HCT116 (cell line): Measurements from ENCODE around the gene TIMP1. TPM values are rescaled to one million over a fixed set of nuclear protein-coding genes. Genes with fewer than 3 reads are reported as not detected.

Experiments used
- ATAC-seq: fragments of 200-7000 bp; cut with Tn5 transposase; 2 replicates; pipeline ENCODE4 v1.9.1; 2020; ENCODE audit warnings: mild to moderate bottlenecking, moderate library complexity
- BruUV-seq: library from RNA; stranded (reverse); fragments of 400-500 nt; replicated peaks from 2 replicates; lab custom pipeline; 2021; lab: Mats Ljungman, UMichigan
- CTCF ChIA-PET: fragments of 300-600 bp; sonication (Branson Sonifier 250); formaldehyde crosslinking; loops from one replicate; lab custom pipeline; 2021; ENCODE audit warnings: antibody characterized with exemption; lab: Charles Lee
- POLR2A ChIA-PET: fragments of 300-600, 350-600 bp; sonication (Branson Sonifier 250); formaldehyde crosslinking; loops from one replicate; lab custom pipeline; 2021; ENCODE audit warnings: antibody characterized with exemption; lab: Charles Lee
- RAD21 ChIA-PET, 2 experiments: fragments of 300-600 bp; sonication (Branson Sonifier 250); formaldehyde crosslinking; loops; one replicate each; lab custom pipeline; 2023; ENCODE audit warnings: low total read pairs in 2 of 2; ENCODE audit not compliant: uncharacterized antibody in 2 of 2, unreplicated experiment in 2 of 2, low non-redundant PET in 1 of 2; lab: Charles Lee
- DNase-seq: peaks from one replicate; pipeline ENCODE4 v3.0.0-alpha.2; 2010; ENCODE audit warnings: low read depth, low spot score
- H2AFZ ChIP-seq: fragments of 200-600 bp; shearing (Covaris generic), sonication (generic); 2 replicates; pipeline ENCODE4 v1.6.1; 2017; ENCODE audit warnings: low read depth, mixed run types, mixed read lengths, antibody characterized with exemption, low read length; ENCODE audit not compliant: poor library complexity, severe bottlenecking
- H3K27ac ChIP-seq: 2 replicates; pipeline ENCODE4 v1.5.1; 2012; ENCODE audit warnings: low read depth, low read length
- H3K27me3 ChIP-seq: fragments of 200-600 bp; sonication (generic); 2 replicates; pipeline ENCODE4 v1.6.1; 2016; ENCODE audit warnings: mixed run types, low read length, mixed read lengths; ENCODE audit not compliant: insufficient read depth
- H3K36me3 ChIP-seq, 2 experiments: fragments of 200-500 bp in 1 of 2; fragments of 200-600 bp in 1 of 2; sonication (Bioruptor generic) in 1 of 2; sonication (generic) in 1 of 2; 2 replicates each; pipeline versions ENCODE4 v1.5.1 to v1.6.1; 2014 to 2016; ENCODE audit warnings: low read length in 2 of 2, inconsistent platforms in 1 of 2, mixed read lengths in 1 of 2, mixed run types in 1 of 2; ENCODE audit not compliant: insufficient read depth in 2 of 2, control insufficient read depth in 1 of 2
- H3K4me1 ChIP-seq, 2 experiments: fragments of 200-600 bp in 1 of 2; sonication (generic) in 1 of 2; 2 replicates each; pipeline versions ENCODE4 v1.5.1 to v1.6.1; 2012 to 2017; ENCODE audit warnings: low read length in 2 of 2, inconsistent platforms in 1 of 2, mild to moderate bottlenecking in 1 of 2, mixed read lengths in 1 of 2, mixed run types in 1 of 2, moderate library complexity in 1 of 2; ENCODE audit not compliant: insufficient read depth in 2 of 2, control insufficient read depth in 1 of 2
- H3K4me2 ChIP-seq: fragments of 200-600 bp; sonication (generic); 2 replicates; pipeline ENCODE4 v1.6.1; 2017; ENCODE audit warnings: mixed run types, low read length, mixed read lengths
- H3K4me3 ChIP-seq, 2 experiments: fragments of 200-600 bp in 1 of 2; sonication (generic) in 1 of 2; replicated peaks in 1 of 2; 2 replicates each; pipeline ENCODE4 v1.5.1; 2011 to 2016; ENCODE audit warnings: low read length in 2 of 2, control low read depth in 1 of 2, low read depth in 1 of 2, mild to moderate bottlenecking in 1 of 2, mixed read lengths in 1 of 2, mixed run types in 1 of 2
- H3K79me2 ChIP-seq: fragments of 200-600 bp; sonication (generic); 2 replicates; pipeline ENCODE4 v1.6.1; 2017; ENCODE audit warnings: mild to moderate bottlenecking, mixed run types, low read length, moderate library complexity, mixed read lengths; ENCODE audit not compliant: insufficient read depth
- H3K9ac ChIP-seq: fragments of 200-600 bp; sonication (generic); 2 replicates; pipeline ENCODE4 v1.6.1; 2016; ENCODE audit warnings: low read length, mixed read lengths
- H3K9me2 ChIP-seq: fragments of 200-600 bp; sonication (generic), shearing (Covaris generic); 2 replicates; pipeline ENCODE4 v1.6.1; 2017; ENCODE audit warnings: mixed run types, mild to moderate bottlenecking, moderate library complexity; ENCODE audit not compliant: insufficient read depth
- H3K9me3 ChIP-seq, 2 experiments: fragments of 200-500 bp in 1 of 2; fragments of 200-600 bp in 1 of 2; sonication (Bioruptor generic) in 1 of 2; sonication (generic) in 1 of 2; 2 replicates each; pipeline ENCODE4 v1.6.1; 2014 to 2017; ENCODE audit warnings: low read length in 2 of 2, mixed read lengths in 2 of 2, inconsistent platforms in 1 of 2, low read depth in 1 of 2, mild to moderate bottlenecking in 1 of 2, mixed run types in 1 of 2, moderate library complexity in 1 of 2; ENCODE audit not compliant: control insufficient read depth in 1 of 2, insufficient read depth in 1 of 2
- H4K20me1 ChIP-seq: fragments of 200-600 bp; sonication (generic), shearing (Covaris generic); 2 replicates; pipeline ENCODE4 v1.6.1; 2017; ENCODE audit warnings: mixed run types, mild to moderate bottlenecking, moderate library complexity; ENCODE audit not compliant: insufficient read depth
- CBX3 ChIP-seq: IDR thresholded peaks from 2 replicates; pipeline ENCODE4 v1.6.1; 2012; ENCODE audit warnings: low read depth
- CEBPB ChIP-seq: IDR thresholded peaks from 2 replicates; pipeline ENCODE4 v1.6.1; 2012; ENCODE audit warnings: low read depth
- CTCF ChIP-seq, 3 experiments: fragments of 200-600 bp in 1 of 3; sonication (generic) in 1 of 3; IDR thresholded peaks in 2 of 3; conservative IDR thresholded peaks in 1 of 3; 2 replicates each; pipeline ENCODE4 v1.5.1; 2012 to 2017; ENCODE audit warnings: low read depth in 2 of 3, low read length in 2 of 3, antibody characterized with exemption in 1 of 3, borderline replicate concordance in 1 of 3, control low read depth in 1 of 3, mild to moderate bottlenecking in 1 of 3, mixed read lengths in 1 of 3, mixed run types in 1 of 3, moderate library complexity in 1 of 3; ENCODE audit not compliant: insufficient read depth in 1 of 3
- EGR1 ChIP-seq: IDR thresholded peaks from 2 replicates; pipeline ENCODE4 v1.6.1; 2012; ENCODE audit warnings: low read depth
- ELF1 ChIP-seq: IDR thresholded peaks from 2 replicates; pipeline ENCODE4 v1.6.1; 2012; ENCODE audit warnings: low read depth, borderline replicate concordance
- EZH2 ChIP-seq: fragments of 200-600 bp; sonication (generic); IDR thresholded peaks from 2 replicates; pipeline ENCODE4 v1.6.1; 2017; ENCODE audit warnings: antibody characterized with exemption, mixed run types
- EZH2phosphoT487 ChIP-seq: fragments of 200-600 bp; IDR thresholded peaks from 2 replicates; pipeline ENCODE4 v1.6.1; 2018; ENCODE audit warnings: antibody characterized with exemption, borderline replicate concordance
- FOSL1 ChIP-seq: IDR thresholded peaks from 2 replicates; pipeline ENCODE4 v1.6.1; 2012; ENCODE audit warnings: low read depth
- JUND ChIP-seq: IDR thresholded peaks from 2 replicates; pipeline ENCODE4 v1.6.1; 2012
- MAX ChIP-seq: IDR thresholded peaks from 2 replicates; pipeline ENCODE4 v1.6.1; 2012
- POLR2A ChIP-seq: IDR thresholded peaks from 2 replicates; pipeline ENCODE4 v1.7.0; 2011; ENCODE audit warnings: borderline replicate concordance; ENCODE audit not compliant: insufficient read depth, insufficient read length; ENCODE audit errors: extremely low read depth
- POLR2AphosphoS5 ChIP-seq: IDR thresholded peaks from 2 replicates; pipeline ENCODE4 v1.6.1; 2011; ENCODE audit warnings: mild to moderate bottlenecking, low read depth, low read length, moderate library complexity
- RAD21 ChIP-seq: IDR thresholded peaks from 2 replicates; pipeline ENCODE4 v1.6.1; 2012; ENCODE audit warnings: low read depth, mild to moderate bottlenecking
- REST ChIP-seq: IDR thresholded peaks from 2 replicates; pipeline ENCODE4 v1.6.1; 2012; ENCODE audit warnings: low read depth
- SIN3A ChIP-seq: IDR thresholded peaks from 2 replicates; pipeline ENCODE4 v1.6.1; 2012; ENCODE audit warnings: low read depth
- SRF ChIP-seq: IDR thresholded peaks from 2 replicates; pipeline ENCODE4 v1.6.1; 2012; ENCODE audit warnings: low read depth
- TCF7L2 ChIP-seq: IDR thresholded peaks from 2 replicates; pipeline ENCODE4 v1.7.0; 2011; ENCODE audit warnings: borderline replicate concordance, inconsistent platforms; ENCODE audit not compliant: insufficient read depth, insufficient read length; ENCODE audit errors: extremely low read depth
- ZBTB33 ChIP-seq: IDR thresholded peaks from 2 replicates; pipeline ENCODE4 v1.6.1; 2011; ENCODE audit warnings: mild to moderate bottlenecking, low read length, moderate library complexity; ENCODE audit not compliant: insufficient replicate concordance; ENCODE audit errors: extremely low read depth
- ZFX ChIP-seq: fragments of 450-650 bp; IDR thresholded peaks from 2 replicates; pipeline ENCODE4 v1.6.1; 2017
- ZNF274 ChIP-seq: fragments of 200-500 bp; sonication (Bioruptor generic); IDR thresholded peaks from 2 replicates; pipeline ENCODE4 v1.6.1; 2014; ENCODE audit warnings: mild to moderate bottlenecking, low read depth, low read length, inconsistent platforms
- intact Hi-C: fragments of 100-400 bp; cut with micrococcal nuclease; formaldehyde crosslinking; loops from 2 replicates; pipeline ENCODE4 v1.10.0; 2022
- total RNA-seq: library from RNA; stranded (reverse); gene quantifications from one replicate; pipeline ENCODE4 v1.2.1, GENCODE V29; 2021; ENCODE audit not compliant: unreplicated experiment

TIMP1 gene
- total RNA-seq, 1 experiment from 2014 or later = 225 TPM

GRCh38 chrX:47619486-47620302, 37.5 kb downstream of the TIMP1 start, which contains the start of gene SYN1:
Gene SYN1, minus strand, starts transcription at chrX:47619857. Its CDS starts 129 bp downstream, at chrX:47619728.
- no peak within 1 kb of the TSS for H2AFZ ChIP-seq
- H3K4me3 ChIP-seq = no peak within 1 kb of the TSS
- no peak within 1 kb of the TSS for H3K9ac ChIP-seq
- ATAC-seq (peak; percentile 90), DNase-seq (peak; percentile 42)
- H3K36me3 ChIP-seq = no peaks in the 10 kb centered on the region
- H3K4me1 ChIP-seq = no peaks in the 10 kb centered on the region
- no peaks in the 10 kb centered on the region for H3K79me2 ChIP-seq
- no peaks in the 10 kb centered on the region for H3K27me3 ChIP-seq
- H4K20me1 ChIP-seq = no peaks in the 10 kb centered on the region
- ChIA-PET POLR2A (no interaction called here), RAD21 (interaction anchor here in 1 of 2 experiments (0.6 kb wide), 1 partner anchor 52 kb away, joined by 4 read pairs; no protein-coding TSS in a partner anchor), CTCF (no interaction called here)
- no peak within 1 kb of the TSS for H3K27ac ChIP-seq
- no peaks in the 10 kb centered on the region for H3K9me2 ChIP-seq
- intact Hi-C loops = no loop called here
- no TSS peak for BruUV-seq
- no peaks in the 10 kb centered on the region for H3K9me3 ChIP-seq
- peak within 1 kb of the TSS; percentile 27; the same call in 1 of the 2 replicates for H3K4me2 ChIP-seq
- TF ChIP-seq JUND (peak; percentile 60; the same call in 1 of the 2 replicates), ELF1 (no peak), ZBTB33 (no peak), CEBPB (no peak), EZH2phosphoT487 (no peak), POLR2A (no peak), CTCF (IDR thresholded peaks at IDR 0.05 in 2 of 3, conservative IDR thresholded peaks at IDR 0.05 in 1 of 3; ENCODE audit: borderline replicate concordance in 1 of 3, insufficient read depth in 1 of 3, low read depth in 2 of 3, low read length in 2 of 3) (no peak), FOSL1 (no peak), REST (peak; percentile 92), ZFX (no peak), RAD21 (no peak), SRF (no peak), SIN3A (0 out of 2 replicates have a peak, but pooled peaks have one; percentile 12), POLR2AphosphoS5 (no peak), CBX3 (no peak; the same call in 1 of the 2 replicates), MAX (peak; percentile 50), EGR1 (peak; percentile 95), ZNF274 (no peak), EZH2 (no peak), TCF7L2 (peak; percentile 38)
